Activated CD4-positive, alpha-beta T cell treated with anti-CD3 and anti-CD28 coated beads, Interleukin-2, Interleukin-6, amounts not matched to agents 100 ng/mL and 50 ng/mL, durations not matched to agents 16 hours and 8 hours (primary cell): Measurements from ENCODE around the gene IQCK.
A peak's percentile ranks its signal among the peaks of the same experiment; 100 is the strongest.

Experiments used
- DNase-seq: peaks from one replicate; pipeline ENCODE4 v3.0.0-alpha.2; 2020

The IQCK gene

GRCh38 chr16:19864566-19864965 is 146.5 kb downstream of the IQCK start:
- DNase-seq: no peak

- DNase-seq: no peak
Observed at GRCh38 chr16:19868421-19868820, 150.3 kb downstream of the IQCK start.

GRCh38 chr16:19871721-19872120 is 153.7 kb downstream of the IQCK start:
- DNase-seq: no peak

GRCh38 chr16:19872179-19872863 is 154.2 kb downstream of the IQCK start:
- no peak for DNase-seq

GRCh38 chr16:19872935-19873334 is 154.9 kb downstream of the IQCK start:
- DNase-seq: no peak

- DNase-seq: no peak
Observed at GRCh38 chr16:19874026-19874425, 156.0 kb downstream of the IQCK start.

- no peak for DNase-seq
Observed at GRCh38 chr16:19874851-19875546, 156.9 kb downstream of the IQCK start.

GRCh38 chr16:19875900-19876299 is 157.8 kb downstream of the IQCK start:
- DNase-seq: no peak

GRCh38 chr16:19876501-19877059 is 158.5 kb downstream of the IQCK start:
- DNase-seq: no peak

- no peak for DNase-seq
Observed at GRCh38 chr16:19878757-19879156, 160.7 kb downstream of the IQCK start.

- no peak for DNase-seq
Observed at GRCh38 chr16:19879241-19879792, 161.2 kb downstream of the IQCK start.

GRCh38 chr16:19881028-19881427 is 163.0 kb downstream of the IQCK start:
- DNase-seq: no peak

- no peak for DNase-seq
Observed at GRCh38 chr16:19881783-19882182, 163.7 kb downstream of the IQCK start.

- no peak for DNase-seq
Observed at GRCh38 chr16:19882186-19882585, 164.1 kb downstream of the IQCK start.

- DNase-seq: no peak
Observed at GRCh38 chr16:19882646-19883045, 164.6 kb downstream of the IQCK start.

- DNase-seq: no peak
Observed at GRCh38 chr16:19883296-19883965, 165.4 kb downstream of the IQCK start.

- DNase-seq: no peak
Observed at GRCh38 chr16:19883966-19884485, 166.0 kb downstream of the IQCK start.

- DNase-seq: peak; percentile 31
Observed at GRCh38 chr16:19884611-19885450, 166.8 kb downstream of the IQCK start, which contains the start of gene GPRC5B. Gene GPRC5B (minus strand): TSS chr16:19884848. CDS start chr16:19872845, 12,003 bp downstream.

- no peak for DNase-seq
Observed at GRCh38 chr16:19885451-19886072, 167.5 kb downstream of the IQCK start.

- peak; percentile 87 for DNase-seq
Observed at GRCh38 chr16:19886073-19886941, 168.2 kb downstream of the IQCK start.

- peak; percentile 13 for DNase-seq
Observed at GRCh38 chr16:19888834-19889233, 170.8 kb downstream of the IQCK start.
